GM11168 (cell line): ENCODE results near the gene SP110.
"Not testable (repeated sequence)": the region's sequence is repeated elsewhere in the genome, so short reads cannot be mapped to it uniquely, and the experiment has no call there.

Experiments
- in situ Hi-C: fragments of 300-500 bp; cut with MboI; formaldehyde crosslinking; loops from one replicate; pipeline ENCODE4 v1.12.0; 2022; ENCODE audit warnings: low sequenced_read_pairs; ENCODE audit not compliant: unreplicated experiment

SP110 gene

DNA sequence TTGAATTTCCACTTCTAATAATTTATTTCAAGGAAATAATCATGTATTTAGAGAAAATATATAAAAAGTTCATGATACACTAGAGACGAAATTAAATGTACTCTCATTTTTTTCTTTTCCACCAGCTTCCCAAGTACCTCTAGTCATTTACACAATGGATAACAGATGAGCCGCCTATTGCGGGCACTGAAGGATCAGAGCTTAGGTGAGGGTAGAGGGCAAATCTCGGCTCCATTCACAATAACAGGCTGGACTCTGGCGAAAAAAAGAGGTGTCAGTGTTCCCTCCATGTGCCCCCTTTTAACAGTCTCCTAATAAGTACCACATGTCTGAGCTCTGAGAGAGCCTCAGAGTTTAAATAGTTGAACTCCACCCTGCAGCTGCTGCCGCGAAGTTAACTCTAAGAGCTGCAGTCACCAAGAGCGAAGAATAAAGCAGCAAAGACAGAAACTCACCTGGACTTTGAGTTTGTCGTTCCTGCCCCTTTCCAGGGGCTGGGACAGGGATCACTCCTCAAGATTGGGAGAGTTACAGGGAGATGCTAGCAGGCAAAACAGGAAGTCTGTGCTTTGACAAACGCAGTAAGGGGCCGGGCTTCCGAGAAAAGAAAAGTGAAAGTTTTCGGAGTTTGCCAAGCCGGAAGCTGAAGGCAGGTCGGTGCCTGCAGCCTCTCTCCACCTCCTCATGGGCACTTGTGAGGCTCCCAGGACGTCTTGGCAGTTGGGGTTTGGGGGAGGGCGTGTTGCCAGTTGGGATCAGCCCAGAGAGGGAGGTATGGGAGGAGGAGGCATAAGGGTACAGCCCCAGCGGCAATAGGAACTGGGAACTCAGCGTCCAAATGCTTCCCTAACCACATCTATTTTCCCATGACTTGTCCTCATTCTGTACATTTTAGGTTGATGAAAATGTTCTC is at the start of gene SP110:
SP110 (minus strand) TSS at position 566 of the 913 bp plus-strand sequence. CDS start 3,057 bp downstream, outside the sequence.
- in situ Hi-C loops: loop anchor here (10.0 kb wide), 1 partner anchor 385 kb away; no protein-coding TSS in a partner anchor

DNA sequence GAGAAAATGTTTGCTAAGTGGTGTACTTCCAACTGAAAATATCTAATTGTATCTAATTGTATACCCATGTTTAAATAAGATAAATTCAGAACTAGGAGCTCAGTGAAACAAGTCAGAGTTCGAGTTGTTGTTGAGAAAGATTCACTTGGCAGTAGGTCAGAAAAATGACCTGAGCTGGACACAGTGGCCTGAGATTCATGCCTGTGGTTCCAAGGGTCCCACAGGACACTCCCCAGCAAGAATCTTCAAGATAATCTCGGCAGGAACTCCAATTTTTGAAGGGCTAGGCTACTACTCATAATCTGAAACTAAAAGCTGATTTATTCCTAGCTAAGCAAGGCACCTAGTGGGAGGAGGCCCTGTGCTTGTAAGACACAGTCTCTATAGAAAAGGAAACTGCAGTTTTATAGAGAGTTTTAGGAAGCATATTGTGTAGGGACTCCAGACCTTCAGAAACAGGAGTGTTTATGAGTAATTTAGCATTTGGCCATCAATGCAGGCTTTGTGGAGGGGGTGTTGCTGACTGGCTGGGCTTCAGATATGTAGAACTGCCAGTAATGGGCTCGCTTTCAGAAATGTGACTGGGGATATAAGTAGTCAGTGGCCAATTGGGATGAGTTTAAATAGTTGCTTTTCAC is 48.9 kb upstream of the SP110 start:
- in situ Hi-C loops: no loop called here

DNA sequence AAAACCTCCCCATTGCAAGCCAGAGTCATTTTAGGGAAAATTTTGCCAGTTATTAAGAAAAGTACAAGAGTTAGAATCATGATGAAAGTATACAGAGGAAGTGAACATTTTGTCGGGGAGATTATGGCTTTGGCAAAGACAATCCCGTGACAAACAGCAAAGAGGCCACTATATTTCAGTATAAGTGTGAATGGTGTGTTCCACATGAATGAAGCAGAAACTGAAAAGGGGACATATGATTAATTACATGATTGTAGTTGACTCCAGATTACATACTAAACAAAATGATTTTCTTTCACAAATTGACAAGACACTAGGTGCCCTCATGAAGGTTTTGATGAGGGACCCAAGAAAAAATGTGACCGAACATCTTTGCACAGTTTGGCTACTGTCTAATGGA is 47.8 kb upstream of the SP110 start:
- in situ Hi-C loops: no loop called here

DNA sequence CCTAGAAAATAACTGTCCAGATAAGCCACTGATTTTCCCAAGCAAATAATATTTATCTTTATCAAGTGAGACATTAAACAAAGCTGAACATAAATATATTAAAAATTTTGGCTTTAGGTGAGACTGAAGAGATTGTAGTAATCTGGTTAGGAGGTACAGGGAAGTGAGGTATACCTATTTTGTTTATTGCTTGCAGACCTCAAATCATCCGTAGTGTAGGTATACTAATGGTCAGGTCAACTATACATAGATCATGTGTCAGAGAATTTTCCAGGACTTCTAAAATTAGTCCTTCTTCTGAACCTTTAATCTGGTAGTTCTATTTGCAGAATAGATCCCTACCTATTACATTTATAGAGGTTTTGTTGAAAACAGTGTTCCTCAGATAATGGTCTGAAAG is 47.3 kb upstream of the SP110 start:
- in situ Hi-C loops: no loop called here

DNA sequence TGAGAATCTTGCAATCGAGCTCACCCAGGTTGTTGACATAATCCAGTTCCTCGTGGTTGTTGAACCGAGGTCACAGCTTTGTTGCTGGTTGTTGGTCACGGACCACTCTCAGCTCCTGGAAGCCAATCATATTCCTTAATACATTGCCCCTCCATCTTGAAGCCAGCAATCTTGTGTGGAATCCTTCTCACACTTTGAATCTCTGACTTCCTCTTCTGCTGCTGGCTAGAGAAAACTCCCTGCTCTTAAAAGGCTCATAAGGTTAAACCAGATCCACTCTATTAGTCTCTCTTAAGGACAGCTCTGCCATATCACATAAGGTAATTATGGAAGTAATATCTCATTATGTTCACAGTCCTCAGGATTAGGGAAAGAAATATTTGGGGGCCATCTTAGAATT is 46.9 kb upstream of the SP110 start:
- in situ Hi-C loops: no loop called here

DNA sequence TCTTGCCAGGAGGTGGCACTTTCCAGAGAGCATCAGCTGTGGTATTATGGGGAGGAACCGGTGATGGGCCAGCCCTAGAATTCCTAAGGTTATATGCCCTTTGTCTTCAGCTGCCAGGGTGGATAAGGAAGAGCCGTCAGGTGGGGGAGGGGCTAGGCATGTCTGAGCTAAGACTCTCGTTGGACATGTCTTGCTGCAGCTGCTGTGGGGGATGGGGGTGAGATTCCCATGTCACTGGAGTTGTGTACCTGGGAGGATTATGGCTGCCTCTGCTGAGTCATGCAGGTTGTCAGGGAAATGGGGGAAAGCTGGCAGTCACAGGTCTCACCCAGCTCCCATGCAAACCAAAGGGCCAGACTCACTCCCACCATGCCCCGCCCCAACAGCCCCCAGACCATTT is 45.2 kb upstream of the SP110 start:
- in situ Hi-C loops: not testable (repeated sequence)

DNA sequence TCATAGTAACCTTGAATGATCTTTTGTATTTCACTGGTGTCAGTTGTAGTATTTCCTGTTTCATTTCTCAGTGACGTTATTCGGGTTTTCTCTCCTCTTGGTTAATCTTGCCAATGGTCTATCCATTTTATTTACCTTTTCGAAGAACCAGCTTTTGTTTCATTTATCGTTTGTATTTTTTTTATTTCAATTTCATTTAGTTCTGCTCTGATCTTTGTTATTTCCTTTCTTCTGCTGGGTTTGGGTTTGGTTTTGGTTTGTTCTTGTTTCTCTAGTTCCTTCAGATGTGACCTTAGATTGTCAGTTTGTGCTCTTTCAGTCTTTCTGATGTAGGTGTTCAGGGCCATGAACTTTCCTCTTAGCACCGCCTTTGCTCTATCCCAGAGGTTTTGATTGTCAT is 42.5 kb upstream of the SP110 start:
- in situ Hi-C loops: no loop called here

DNA sequence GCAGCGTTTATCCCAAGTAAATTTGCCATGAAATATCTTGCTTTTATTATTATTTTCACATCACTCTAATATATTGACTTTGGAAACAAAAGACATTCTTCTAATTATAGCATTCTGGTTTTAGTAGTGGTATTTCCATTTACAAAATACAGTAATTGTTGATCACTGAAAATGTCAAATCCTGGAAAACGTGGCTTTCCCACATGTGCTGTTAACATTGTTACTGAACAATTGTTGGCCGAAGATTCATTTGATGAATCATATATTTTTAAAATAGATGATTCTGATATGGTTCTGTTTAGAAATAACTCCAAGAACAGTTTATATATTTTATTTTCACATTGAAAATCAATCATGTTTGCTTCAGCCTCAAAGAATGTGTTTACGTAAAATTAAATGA is 38.7 kb upstream of the SP110 start:
- in situ Hi-C loops: no loop called here

DNA sequence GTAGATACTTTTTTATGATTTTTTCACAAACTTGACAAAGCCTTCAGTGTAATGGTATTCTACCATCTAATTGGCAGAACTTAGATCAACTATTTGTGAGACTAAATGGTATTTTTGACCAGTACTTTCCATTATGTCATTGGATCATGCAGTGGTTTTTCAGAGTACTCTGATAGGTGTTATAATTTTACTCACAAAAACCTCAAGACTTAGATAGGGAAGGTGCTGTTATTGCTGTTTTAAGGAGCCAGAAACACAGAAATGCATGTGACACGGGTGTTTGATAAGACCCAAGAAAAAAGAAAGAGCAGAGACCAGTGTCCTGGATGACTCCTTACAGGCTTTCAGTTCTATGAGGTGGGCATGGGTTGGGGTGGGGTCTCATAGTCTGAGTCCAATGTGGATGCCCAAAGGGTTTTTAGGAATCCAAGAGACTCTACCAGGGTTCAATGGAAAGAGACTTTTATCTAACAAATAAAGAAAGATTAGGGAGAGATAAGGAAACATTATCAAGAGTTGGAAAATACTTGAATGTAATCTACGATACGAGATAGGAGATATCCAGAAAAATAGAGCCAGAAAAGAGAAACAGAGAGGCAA is 37.0 kb upstream of the SP110 start:
- in situ Hi-C loops: no loop called here

DNA sequence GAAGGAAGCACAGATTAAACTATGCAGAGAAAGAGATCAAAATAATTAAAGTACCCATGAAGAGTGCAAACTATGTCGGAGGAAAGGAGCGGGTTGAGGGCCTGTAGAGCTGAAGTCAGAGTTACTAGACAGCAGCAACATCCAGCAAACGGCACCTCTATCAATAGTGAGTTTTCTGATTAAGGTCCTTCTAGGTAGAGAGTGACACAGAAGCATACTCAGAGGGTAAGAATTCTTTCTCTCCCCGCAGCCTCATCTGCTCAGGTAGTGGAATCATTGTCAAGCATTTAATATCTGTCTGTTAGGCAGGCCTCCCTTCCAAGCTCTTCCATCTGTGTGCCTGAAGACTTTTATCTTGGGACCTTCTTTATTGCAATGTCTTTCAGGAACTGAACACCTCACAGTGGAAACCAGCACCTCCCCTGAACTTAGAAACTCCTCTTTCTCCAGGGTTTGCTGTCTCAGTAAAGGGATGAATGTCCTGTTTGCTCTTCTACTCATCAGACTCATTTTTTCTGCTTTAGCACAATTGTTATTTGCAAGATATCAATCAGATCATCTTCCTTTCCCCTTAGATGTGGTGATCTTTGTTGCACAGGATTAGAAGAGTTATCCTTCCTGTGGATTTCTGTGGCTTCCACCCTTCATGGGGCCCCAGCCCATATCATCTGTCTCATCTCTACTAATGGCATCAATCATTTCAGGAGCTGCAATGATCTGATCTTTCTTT is 34.5 kb upstream of the SP110 start:
- in situ Hi-C loops: no loop called here

DNA sequence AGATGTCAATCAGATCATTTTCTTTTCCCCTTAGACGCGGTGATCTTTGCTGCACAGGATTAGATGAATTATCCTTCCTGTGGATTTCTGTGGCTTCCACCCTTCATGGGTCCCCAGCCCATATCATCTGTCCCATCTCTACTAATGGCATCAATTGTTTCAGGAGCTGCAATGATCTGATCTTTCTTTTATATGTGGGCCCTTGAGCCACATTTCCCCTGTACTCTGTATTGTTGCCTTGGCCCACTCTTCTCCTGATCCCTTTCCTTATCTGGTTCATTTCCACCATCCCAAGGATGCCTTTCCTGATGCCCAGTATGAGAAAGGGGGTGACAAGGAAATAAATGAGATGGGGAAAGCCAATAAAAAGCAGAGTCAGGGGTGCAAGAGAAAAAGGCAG is 30.4 kb upstream of the SP110 start:
- in situ Hi-C loops: no loop called here

DNA sequence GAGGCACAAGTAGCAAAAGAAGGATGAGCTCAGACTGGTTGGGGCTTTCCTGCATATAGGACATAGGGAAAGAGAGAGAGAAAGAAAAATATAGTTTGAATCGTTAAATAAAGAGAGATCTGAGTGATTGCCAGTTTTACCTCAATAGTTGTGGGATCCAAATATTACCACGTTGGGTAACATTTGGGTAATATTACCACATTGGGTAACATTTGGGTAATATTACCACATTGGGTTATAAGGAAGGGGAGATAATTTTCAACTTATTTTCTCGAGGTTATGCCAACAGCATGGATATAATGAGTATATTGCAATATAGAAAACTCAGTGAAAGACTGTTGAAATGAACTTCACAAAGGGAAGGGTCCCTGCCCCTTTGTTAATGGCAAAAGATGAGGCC is 26.4 kb upstream of the SP110 start:
- in situ Hi-C loops: no loop called here

DNA sequence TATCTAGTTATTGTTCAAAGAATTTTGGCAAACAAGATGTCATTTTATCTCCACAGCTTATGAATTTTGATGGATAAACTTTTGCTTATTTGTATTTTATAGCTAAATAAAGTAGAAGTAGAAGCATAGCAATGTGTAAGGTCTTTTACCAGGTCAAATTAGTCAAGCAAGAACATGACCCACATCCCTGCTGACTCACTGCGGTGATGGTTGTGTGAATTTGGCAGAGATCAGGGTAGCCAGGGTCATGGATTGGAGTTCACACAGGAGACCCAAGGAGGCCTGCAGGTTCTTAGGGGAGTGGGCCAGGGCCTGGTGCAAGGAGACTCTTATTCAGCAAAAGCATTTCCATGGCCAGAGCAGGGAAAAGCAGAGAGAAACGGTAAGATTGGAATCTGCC is 24.4 kb upstream of the SP110 start:
- in situ Hi-C loops: no loop called here

DNA sequence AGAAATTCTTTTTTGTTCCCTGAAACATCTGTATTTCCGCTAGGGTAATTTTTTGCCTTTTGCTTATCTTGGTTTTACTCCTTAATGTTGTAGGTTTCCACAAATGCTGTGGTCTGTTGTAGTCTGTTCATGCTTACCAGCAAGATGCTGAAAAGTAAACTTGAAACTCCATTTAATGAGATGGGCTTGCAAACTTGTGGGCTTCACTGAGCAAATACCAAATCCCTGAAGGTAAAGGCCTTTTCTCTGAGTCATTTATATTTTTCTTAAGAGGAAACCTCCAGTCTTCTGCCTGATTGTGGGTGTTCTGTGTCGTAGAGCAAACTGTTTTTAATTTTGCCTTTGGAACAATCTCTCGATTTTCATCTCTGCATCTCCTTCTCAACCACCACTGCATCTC is 15.1 kb upstream of the SP110 start:
- in situ Hi-C loops: no loop called here

DNA sequence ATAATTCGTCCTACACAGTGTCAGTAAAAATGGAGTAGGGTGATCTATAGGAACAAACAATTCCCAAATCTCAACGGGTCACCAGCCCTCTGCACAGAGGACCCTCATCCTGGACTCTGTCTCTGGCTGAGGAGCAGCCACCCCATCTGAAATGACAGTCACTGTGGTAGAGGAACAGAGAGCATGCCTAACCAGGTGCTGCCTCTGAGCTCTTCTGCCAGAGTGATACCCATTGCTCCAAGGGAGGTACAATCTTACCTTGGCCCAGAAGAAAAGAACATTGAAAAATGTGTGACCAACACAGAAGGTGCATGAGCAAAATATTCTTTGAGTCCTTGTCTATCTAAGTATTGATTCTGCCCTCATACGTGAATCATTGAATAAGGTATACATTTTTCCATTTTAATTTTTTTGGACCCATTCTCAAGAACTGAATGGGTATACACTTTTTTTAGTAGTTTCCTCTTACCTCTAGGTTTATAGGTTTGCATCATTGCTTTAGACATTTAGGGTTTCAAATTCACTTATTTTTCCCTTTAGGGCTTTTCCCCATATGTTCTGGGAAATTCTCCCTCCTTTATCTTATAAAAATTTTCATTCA is 14.4 kb upstream of the SP110 start:
- in situ Hi-C loops: no loop called here

DNA sequence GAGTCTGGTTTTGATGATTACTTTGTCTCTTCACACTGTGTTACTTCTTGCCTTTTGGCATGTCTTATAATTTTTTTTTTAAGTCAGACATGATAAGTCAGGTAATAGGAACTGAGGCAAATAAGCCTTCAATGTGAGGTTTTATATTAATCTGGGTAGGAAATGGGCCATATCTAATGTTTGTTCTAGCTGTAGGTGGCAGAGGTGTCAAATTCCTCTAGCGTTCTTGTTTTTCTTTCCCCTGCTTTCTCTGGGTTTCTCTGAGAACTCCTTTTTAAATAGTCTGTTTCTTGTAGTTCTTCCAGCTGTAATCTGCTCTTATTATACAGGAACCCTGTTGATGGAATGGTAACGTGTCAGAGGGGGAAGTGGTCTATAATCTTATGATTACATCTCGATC is 11.5 kb upstream of the SP110 start:
- in situ Hi-C loops: no loop called here

DNA sequence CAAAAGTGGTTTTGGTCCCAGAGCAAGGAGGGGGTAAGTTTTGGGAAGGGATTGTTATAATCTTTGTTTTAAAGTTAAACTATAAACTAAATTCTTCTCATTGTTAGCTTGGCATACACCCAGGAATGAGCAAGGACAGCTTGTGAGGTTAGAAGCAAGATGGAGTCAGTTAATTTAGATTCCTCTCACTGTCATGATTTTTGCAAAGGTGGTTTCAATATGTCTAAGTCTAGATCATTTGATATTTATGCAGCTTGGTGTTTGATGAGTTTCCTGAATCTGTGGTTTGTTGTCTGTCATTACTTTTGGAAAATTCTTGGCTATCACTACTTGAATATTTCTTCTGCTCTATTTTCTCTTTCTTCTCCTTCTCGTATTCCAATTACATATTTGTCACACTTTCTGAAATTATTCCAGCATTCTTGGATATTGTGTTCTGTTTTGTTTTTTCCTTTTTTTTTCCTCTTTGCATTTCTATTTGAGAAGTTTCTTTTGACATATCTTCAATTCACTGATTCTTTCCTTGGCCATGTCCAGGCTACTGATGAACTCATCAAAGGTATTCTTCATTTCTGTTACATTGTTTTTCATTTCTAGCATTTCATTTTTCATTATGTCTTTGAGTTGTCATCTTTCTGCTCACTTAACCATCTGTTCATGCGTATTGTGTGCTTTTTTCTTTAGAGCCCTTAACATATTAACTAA is 10.9 kb upstream of the SP110 start:
- in situ Hi-C loops: no loop called here

DNA sequence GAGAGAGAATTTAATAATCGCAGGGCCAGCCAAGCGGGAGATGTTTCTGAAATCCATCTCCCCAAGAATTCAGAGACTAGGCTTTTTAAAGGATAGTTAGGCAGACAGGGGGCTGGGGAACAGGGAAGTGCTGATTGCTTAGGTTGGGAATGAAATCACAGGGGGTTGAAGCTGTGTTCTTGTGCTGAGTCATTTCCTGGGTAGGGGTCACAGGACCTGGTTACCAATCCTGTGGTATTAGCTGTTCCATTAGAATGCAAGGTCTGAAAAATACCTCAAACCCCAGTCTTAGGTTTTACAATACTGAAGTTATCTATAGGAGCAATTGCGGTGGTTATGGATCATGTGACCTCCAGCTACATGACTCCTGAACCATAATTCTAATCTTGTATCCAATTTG is 10.3 kb upstream of the SP110 start:
- in situ Hi-C loops: no loop called here

DNA sequence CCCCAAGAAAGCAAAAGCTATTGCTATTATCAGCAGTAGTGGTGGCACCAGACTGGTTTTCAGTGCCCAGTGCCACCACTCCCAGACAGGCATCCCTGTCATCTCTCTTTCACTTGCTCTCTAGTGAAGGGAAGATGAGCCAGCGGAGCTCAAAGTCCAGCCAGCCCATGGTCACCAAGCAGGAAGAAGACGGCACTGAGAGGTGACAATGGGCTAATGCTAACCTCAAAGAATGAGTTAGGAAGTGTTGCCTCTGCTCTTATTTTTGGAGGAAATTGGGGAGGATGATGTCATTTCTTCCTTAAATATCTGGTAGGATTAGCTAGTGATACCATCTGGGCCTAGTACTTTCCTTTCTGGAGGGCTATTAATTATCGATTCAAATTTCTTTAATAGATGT is 7.4 kb upstream of the SP110 start:
- in situ Hi-C loops: no loop called here
